SK-N-SH (cell line): ENCODE data around the gene CAP2. TPM values are rescaled to one million over a fixed set of nuclear protein-coding genes. Genes with fewer than 3 reads are reported as not detected.

ENCODE experiments used
- CTCF ChIA-PET: fragments of 300-600, 350-600 bp; formaldehyde crosslinking; extraction: SDS; loops from one replicate; lab custom pipeline; 2021; lab: Yijun Ruan, JAX
- POLR2A ChIA-PET: fragments of 350-600 bp; sonication (Branson Sonifier 250); formaldehyde crosslinking; extraction: SDS; loops from one replicate; lab custom pipeline; 2020; ENCODE audit warnings: antibody characterized with exemption, inconsistent platforms; lab: Yijun Ruan, JAX
- DNase-seq: peaks from one replicate; pipeline ENCODE4 v3.0.0; 2012
- H2AFZ ChIP-seq: fragments of 200-600 bp; sonication (generic); 2 replicates; pipeline ENCODE4 v1.8.1; 2016; ENCODE audit warnings: antibody characterized with exemption, mild to moderate bottlenecking, low read depth
- H3F3A ChIP-seq: fragments of 200-600 bp; sonication (generic); replicated peaks from 2 replicates; pipeline ENCODE3; 2016; ENCODE audit warnings: antibody characterized with exemption, mild to moderate bottlenecking; ENCODE audit not compliant: insufficient read depth
- H3K27ac ChIP-seq, 2 experiments: fragments of 200-500 bp in 1 of 2; fragments of 200-600 bp in 1 of 2; sonication (Bioruptor generic) in 1 of 2; sonication (generic), shearing (Covaris generic) in 1 of 2; 2 replicates each; pipeline versions ENCODE4 v1.5.1 to v1.6.1; 2014 to 2016; ENCODE audit warnings: low read depth in 2 of 2, inconsistent platforms in 1 of 2, low read length in 1 of 2, mild to moderate bottlenecking in 1 of 2, mixed read lengths in 1 of 2
- H3K27me3 ChIP-seq: fragments of 200-600 bp; sonication (generic), shearing (Covaris generic); 2 replicates; pipeline ENCODE4 v1.6.1; 2016; ENCODE audit warnings: mixed run types; ENCODE audit not compliant: insufficient read depth
- H3K36me3 ChIP-seq, 2 experiments: fragments of 200-500 bp in 1 of 2; fragments of 200-600 bp in 1 of 2; sonication (Bioruptor generic) in 1 of 2; sonication (generic) in 1 of 2; replicated peaks in 1 of 2; 2 replicates each; pipeline versions ENCODE3 to v1.5.1; 2014 to 2016; ENCODE audit warnings: low read length in 1 of 2, mild to moderate bottlenecking in 1 of 2; ENCODE audit not compliant: insufficient read depth in 2 of 2, control insufficient read depth in 1 of 2
- H3K4me1 ChIP-seq, 2 experiments: fragments of 200-500 bp in 1 of 2; fragments of 200-600 bp in 1 of 2; sonication (Bioruptor generic) in 1 of 2; sonication (generic), shearing (Covaris generic) in 1 of 2; 2 replicates each; pipeline versions ENCODE4 v1.5.1 to v1.6.1; 2014 to 2016; ENCODE audit warnings: low read depth in 1 of 2, low read length in 1 of 2, mixed run types in 1 of 2; ENCODE audit not compliant: insufficient read depth in 2 of 2, control insufficient read depth in 1 of 2
- H3K4me2 ChIP-seq: fragments of 200-600 bp; sonication (generic), shearing (Covaris generic); 2 replicates; pipeline ENCODE4 v1.6.1; 2017; ENCODE audit warnings: mixed run types
- H3K4me3 ChIP-seq, 2 experiments: fragments of 200-500 bp in 1 of 2; fragments of 200-600 bp in 1 of 2; sonication (Bioruptor generic) in 1 of 2; sonication (generic), shearing (Covaris generic) in 1 of 2; 2 replicates each; pipeline versions ENCODE4 v1.5.1 to v1.8.1; 2014 to 2016; ENCODE audit warnings: low read depth in 2 of 2, inconsistent platforms in 1 of 2, low read length in 1 of 2, mild to moderate bottlenecking in 1 of 2, mixed read lengths in 1 of 2, moderate library complexity in 1 of 2
- H3K79me2 ChIP-seq: fragments of 200-600 bp; sonication (generic); 2 replicates; pipeline ENCODE4 v1.8.1; 2017; ENCODE audit warnings: mild to moderate bottlenecking; ENCODE audit not compliant: insufficient read depth
- H3K9ac ChIP-seq: fragments of 200-600 bp; sonication (generic); 2 replicates; pipeline ENCODE4 v1.6.1; 2017; ENCODE audit warnings: mixed run types
- H3K9me2 ChIP-seq: fragments of 200-600 bp; sonication (generic); 2 replicates; pipeline ENCODE4 v1.6.1; 2017; ENCODE audit warnings: mixed run types
- H3K9me3 ChIP-seq: fragments of 200-600 bp; sonication (generic); 2 replicates; pipeline ENCODE4 v1.6.1; 2017; ENCODE audit warnings: mixed run types, mild to moderate bottlenecking, moderate library complexity
- H4K20me1 ChIP-seq: fragments of 200-600 bp; sonication (generic); 2 replicates; pipeline ENCODE4 v1.6.1; 2017; ENCODE audit warnings: mild to moderate bottlenecking, mixed run types; ENCODE audit not compliant: insufficient read depth
- CHD2 ChIP-seq: fragments of 150-350 bp; IDR thresholded peaks from 2 replicates; pipeline ENCODE4 v1.6.1; 2018; ENCODE audit warnings: low read length; ENCODE audit not compliant: partially characterized antibody
- EZH2phosphoT487 ChIP-seq: fragments of 200-600 bp; sonication (generic); IDR thresholded peaks from 2 replicates; pipeline ENCODE4 v1.6.1; 2017; ENCODE audit warnings: low read depth, mixed run types, mild to moderate bottlenecking, antibody characterized with exemption, moderate library complexity, borderline replicate concordance
- FOSL2 ChIP-seq: IDR thresholded peaks from 2 replicates; pipeline ENCODE4 v1.4.0; 2012; ENCODE audit warnings: low read depth, mild to moderate bottlenecking, moderate library complexity, borderline replicate concordance
- FOXJ3 ChIP-seq: sonication (generic); formaldehyde crosslinking; IDR thresholded peaks from 2 replicates; pipeline ENCODE4 v1.5.1; 2020; ENCODE audit warnings: mild to moderate bottlenecking, missing genetic modification reagents
- GATA2 ChIP-seq: sonication (generic); formaldehyde crosslinking; IDR thresholded peaks from 2 replicates; pipeline ENCODE4 v1.5.0; 2020; ENCODE audit warnings: mild to moderate bottlenecking, missing genetic modification reagents
- NFIC ChIP-seq: IDR thresholded peaks from 2 replicates; pipeline ENCODE4 v1.4.0; 2012; ENCODE audit warnings: borderline replicate concordance
- RCOR1 ChIP-seq: fragments of 150-350 bp; IDR thresholded peaks from 2 replicates; pipeline ENCODE4 v1.6.1; 2017; ENCODE audit warnings: antibody characterized with exemption, low read length
- RXRA ChIP-seq: IDR thresholded peaks from 2 replicates; pipeline ENCODE4 v1.4.0; 2012; ENCODE audit warnings: low read depth, mild to moderate bottlenecking, borderline replicate concordance
- SIN3A ChIP-seq: IDR thresholded peaks from 2 replicates; pipeline ENCODE4 v1.6.1; 2012; ENCODE audit warnings: low read depth, mild to moderate bottlenecking, low read length, moderate library complexity, borderline replicate concordance
- SMC3 ChIP-seq: IDR thresholded peaks from 2 replicates; pipeline ENCODE4 v1.6.1; 2012; ENCODE audit warnings: low read depth, low read length, improper control_type of control experiment
- TAF1 ChIP-seq: IDR thresholded peaks from 2 replicates; pipeline ENCODE4 v1.6.1; 2012; ENCODE audit warnings: low read depth, mild to moderate bottlenecking, low read length, moderate library complexity, borderline replicate concordance
- TCF12 ChIP-seq: IDR thresholded peaks from 2 replicates; pipeline ENCODE4 v1.4.0; 2012
- WGBS: methylation state at CpG from one replicate; pipeline ENCODE4 v1.1.6; 2017; ENCODE audit warnings: low lambda C conversion rate; 5-methylcytosine and 5-hydroxymethylcytosine counted together
- polyA plus RNA-seq, 3 experiments: library from polyadenylated mRNA; depleted of rRNA; stranded (reverse); fragments of >200 nt; gene quantifications; 2 replicates each; pipeline ENCODE4 v1.2.3, GENCODE V29; 2012
- TF ChIP-seq, protein P1 (sequence below): fragments of 200-600 bp; sonication (generic); IDR thresholded peaks from 2 replicates; pipeline ENCODE4 v1.6.1; 2017; ENCODE audit warnings: antibody characterized with exemption, mild to moderate bottlenecking, moderate library complexity
- TF ChIP-seq, protein P2 (sequence below): IDR thresholded peaks from 2 replicates; pipeline ENCODE4 v1.6.1; 2012; ENCODE audit warnings: mild to moderate bottlenecking, low read depth, low read length, moderate library complexity

The CAP2 gene
- polyA plus RNA-seq, 1 of the 3 experiments (the other 2 are of a cell fraction), result 8.5 TPM

DNA sequence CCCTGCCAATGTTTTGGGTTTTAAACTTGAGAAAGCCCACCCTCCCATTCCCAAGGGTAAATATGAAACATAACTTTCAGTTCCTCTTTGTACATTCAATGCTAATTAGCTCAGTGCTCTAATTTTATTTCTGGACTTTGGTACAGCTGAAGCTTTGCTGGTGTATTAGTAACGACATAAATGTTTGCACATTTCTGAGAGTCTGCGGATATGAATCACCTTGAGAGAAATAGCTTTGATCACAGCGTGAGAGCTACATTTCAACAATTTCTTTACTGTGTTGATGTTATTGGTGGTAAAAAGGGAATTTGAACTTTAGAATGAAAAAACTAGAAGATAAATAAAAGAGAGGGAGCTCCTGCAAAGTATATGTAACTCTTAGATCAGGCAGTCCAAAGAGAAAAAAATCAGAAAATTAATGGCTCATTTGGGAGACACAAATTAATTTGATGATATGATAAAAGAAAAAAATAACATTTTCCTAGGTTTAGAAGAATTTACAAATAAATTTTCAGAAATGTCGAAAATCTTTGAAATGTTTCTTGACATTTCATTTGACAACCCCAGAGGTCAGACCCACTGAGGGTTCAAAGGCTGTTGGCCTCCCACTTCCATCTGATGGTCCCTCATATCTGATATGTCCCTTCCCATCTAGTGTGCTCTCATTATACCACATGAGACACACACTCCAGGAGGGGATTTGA is 38.5 kb upstream of the CAP2 start:
- Histone ChIP-seq H2AFZ (0 out of 2 replicates have a peak overlapping the region, but pooled peaks have one; percentile 34), H3F3A (no peaks in the 10 kb centered on the region), H3K79me2 (no peaks in the 10 kb centered on the region), H3K9ac (no peak overlapping the region), H3K36me3 (no peaks in the 10 kb centered on the region), H3K4me3 (no peak overlapping the region), H3K4me2 (no peak overlapping the region), H3K27ac (no peak overlapping the region), H3K9me2 (no peaks in the 10 kb centered on the region), H3K4me1 (no peaks in the 10 kb centered on the region), H4K20me1 (no peaks in the 10 kb centered on the region), H3K9me3 (no peaks in the 10 kb centered on the region), H3K27me3 (no peaks in the 10 kb centered on the region)
- no peak for DNase-seq
- POLR2A ChIA-PET, result no interaction called here
- CTCF ChIA-PET, result interaction anchor here (0.7 kb wide), 2 partner anchors 229 kb away, joined by 3 to 4 read pairs; no protein-coding TSS in a partner anchor
- TF ChIP-seq RXRA (no peak), SMC3 (no peak), TAF1 (no peak), NFIC (no peak), CHD2 (no peak), EZH2phosphoT487 (no peak), FOXJ3 (no peak), SIN3A (no peak), RCOR1 (no peak), GATA2 (CRISPR knock-in tag) (no peak), FOSL2 (no peak), TCF12 (no peak)
- TF ChIP-seq, protein P1, sequence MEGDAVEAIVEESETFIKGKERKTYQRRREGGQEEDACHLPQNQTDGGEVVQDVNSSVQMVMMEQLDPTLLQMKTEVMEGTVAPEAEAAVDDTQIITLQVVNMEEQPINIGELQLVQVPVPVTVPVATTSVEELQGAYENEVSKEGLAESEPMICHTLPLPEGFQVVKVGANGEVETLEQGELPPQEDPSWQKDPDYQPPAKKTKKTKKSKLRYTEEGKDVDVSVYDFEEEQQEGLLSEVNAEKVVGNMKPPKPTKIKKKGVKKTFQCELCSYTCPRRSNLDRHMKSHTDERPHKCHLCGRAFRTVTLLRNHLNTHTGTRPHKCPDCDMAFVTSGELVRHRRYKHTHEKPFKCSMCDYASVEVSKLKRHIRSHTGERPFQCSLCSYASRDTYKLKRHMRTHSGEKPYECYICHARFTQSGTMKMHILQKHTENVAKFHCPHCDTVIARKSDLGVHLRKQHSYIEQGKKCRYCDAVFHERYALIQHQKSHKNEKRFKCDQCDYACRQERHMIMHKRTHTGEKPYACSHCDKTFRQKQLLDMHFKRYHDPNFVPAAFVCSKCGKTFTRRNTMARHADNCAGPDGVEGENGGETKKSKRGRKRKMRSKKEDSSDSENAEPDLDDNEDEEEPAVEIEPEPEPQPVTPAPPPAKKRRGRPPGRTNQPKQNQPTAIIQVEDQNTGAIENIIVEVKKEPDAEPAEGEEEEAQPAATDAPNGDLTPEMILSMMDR, result no peak
- TF ChIP-seq, protein P2, sequence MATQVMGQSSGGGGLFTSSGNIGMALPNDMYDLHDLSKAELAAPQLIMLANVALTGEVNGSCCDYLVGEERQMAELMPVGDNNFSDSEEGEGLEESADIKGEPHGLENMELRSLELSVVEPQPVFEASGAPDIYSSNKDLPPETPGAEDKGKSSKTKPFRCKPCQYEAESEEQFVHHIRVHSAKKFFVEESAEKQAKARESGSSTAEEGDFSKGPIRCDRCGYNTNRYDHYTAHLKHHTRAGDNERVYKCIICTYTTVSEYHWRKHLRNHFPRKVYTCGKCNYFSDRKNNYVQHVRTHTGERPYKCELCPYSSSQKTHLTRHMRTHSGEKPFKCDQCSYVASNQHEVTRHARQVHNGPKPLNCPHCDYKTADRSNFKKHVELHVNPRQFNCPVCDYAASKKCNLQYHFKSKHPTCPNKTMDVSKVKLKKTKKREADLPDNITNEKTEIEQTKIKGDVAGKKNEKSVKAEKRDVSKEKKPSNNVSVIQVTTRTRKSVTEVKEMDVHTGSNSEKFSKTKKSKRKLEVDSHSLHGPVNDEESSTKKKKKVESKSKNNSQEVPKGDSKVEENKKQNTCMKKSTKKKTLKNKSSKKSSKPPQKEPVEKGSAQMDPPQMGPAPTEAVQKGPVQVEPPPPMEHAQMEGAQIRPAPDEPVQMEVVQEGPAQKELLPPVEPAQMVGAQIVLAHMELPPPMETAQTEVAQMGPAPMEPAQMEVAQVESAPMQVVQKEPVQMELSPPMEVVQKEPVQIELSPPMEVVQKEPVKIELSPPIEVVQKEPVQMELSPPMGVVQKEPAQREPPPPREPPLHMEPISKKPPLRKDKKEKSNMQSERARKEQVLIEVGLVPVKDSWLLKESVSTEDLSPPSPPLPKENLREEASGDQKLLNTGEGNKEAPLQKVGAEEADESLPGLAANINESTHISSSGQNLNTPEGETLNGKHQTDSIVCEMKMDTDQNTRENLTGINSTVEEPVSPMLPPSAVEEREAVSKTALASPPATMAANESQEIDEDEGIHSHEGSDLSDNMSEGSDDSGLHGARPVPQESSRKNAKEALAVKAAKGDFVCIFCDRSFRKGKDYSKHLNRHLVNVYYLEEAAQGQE, result no peak
- 54% methylated on average over 4 of the region's 4 CpGs for WGBS
